GM12875 (cell line): ENCODE data around the gene FES.

Experiments
- H3K4me3 ChIP-seq: one replicate; pipeline ENCODE4 v1.5.1; 2011; ENCODE audit warnings: low read depth, low read length, control low read depth
- CTCF ChIP-seq: IDR thresholded peaks from 2 replicates; pipeline ENCODE4 v1.5.1; 2011; ENCODE audit warnings: low read depth, mild to moderate bottlenecking, control low read depth, inconsistent platforms, low read length, moderate library complexity, borderline replicate concordance; ENCODE audit not compliant: insufficient read depth

FES gene

GRCh38 chr15:90876046-90876445 lies 8.3 kb upstream of the FES start:
- no peak for TF ChIP-seq CTCF
- H3K4me3 ChIP-seq: no peak overlapping the region

GRCh38 chr15:90876512-90877170 lies 7.7 kb upstream of the FES start:
- H3K4me3 ChIP-seq: no peak overlapping the region
- no peak for TF ChIP-seq CTCF

GRCh38 chr15:90877315-90877714 lies 7.0 kb upstream of the FES start:
- no peak for TF ChIP-seq CTCF
- no peak overlapping the region for H3K4me3 ChIP-seq

- TF ChIP-seq CTCF: no peak
- no peak overlapping the region for H3K4me3 ChIP-seq
These were observed 6.3 kb upstream of the FES start for GRCh38 chr15:90877996-90878395.

GRCh38 chr15:90878660-90879059 lies 5.6 kb upstream of the FES start:
- TF ChIP-seq CTCF: no peak
- H3K4me3 ChIP-seq: no peak overlapping the region

GRCh38 chr15:90879730-90880366 lies 4.5 kb upstream of the FES start:
- H3K4me3 ChIP-seq: no peak overlapping the region
- no peak for TF ChIP-seq CTCF
